IMR-90 (cell line): ENCODE measurements around the gene ENTREP3. TPM values are rescaled to one million over a fixed set of nuclear protein-coding genes. Genes with fewer than 3 reads are reported as not detected.

Experiments used
- ATAC-seq: fragments of 200-7000 bp; cut with Tn5 transposase; 2 replicates; pipeline ENCODE4 v1.9.1; 2020; ENCODE audit warnings: low read depth, mild to moderate bottlenecking, moderate library complexity
- BruUV-seq: library from RNA; stranded (reverse); fragments of 400-500 nt; replicated peaks from 2 replicates; lab custom pipeline; 2021; lab: Mats Ljungman, UMichigan
- CTCF ChIA-PET: fragments of 300-600 bp; formaldehyde crosslinking; extraction: SDS; loops from one replicate; lab custom pipeline; 2021; ENCODE audit warnings: antibody characterized with exemption; lab: Yijun Ruan, JAX
- POLR2A ChIA-PET: fragments of 300-600 bp; sonication (Branson Sonifier 250); formaldehyde crosslinking; loops from one replicate; lab custom pipeline; 2022; ENCODE audit warnings: antibody characterized with exemption; ENCODE audit not compliant: unreplicated experiment; lab: Charles Lee
- DNase-seq: peaks from one replicate; pipeline ENCODE4 v3.0.0; 2013
- H2AFZ ChIP-seq: replicated peaks from 2 replicates; pipeline ENCODE3; 2013; ENCODE audit warnings: low read length, mild to moderate bottlenecking; ENCODE audit not compliant: poor library complexity
- H2AK5ac ChIP-seq: 2 replicates; pipeline ENCODE4 v1.6.1; 2013; ENCODE audit warnings: low read depth, low read length, inconsistent platforms
- H2AK9ac ChIP-seq: replicated peaks from 2 replicates; pipeline ENCODE3; 2013; ENCODE audit warnings: mild to moderate bottlenecking, low read depth, low read length, moderate library complexity; ENCODE audit not compliant: poor library complexity
- H2BK120ac ChIP-seq: 2 replicates; pipeline ENCODE4 v1.6.1; 2013; ENCODE audit warnings: low read depth, low read length, inconsistent platforms
- H2BK15ac ChIP-seq: 3 replicates; pipeline ENCODE4 v1.6.1; 2013; ENCODE audit warnings: low read depth, low read length, inconsistent platforms
- H2BK20ac ChIP-seq: 2 replicates; pipeline ENCODE4 v1.6.1; 2013; ENCODE audit warnings: low read depth, mild to moderate bottlenecking, inconsistent platforms, low read length, moderate library complexity
- H2BK5ac ChIP-seq: 2 replicates; pipeline ENCODE4 v1.6.1; 2013; ENCODE audit warnings: mild to moderate bottlenecking, low read depth, low read length, inconsistent platforms; ENCODE audit not compliant: poor library complexity, severe bottlenecking
- H3K14ac ChIP-seq: replicated peaks from 2 replicates; pipeline ENCODE4 v1.6.1; 2013; ENCODE audit warnings: low read depth, low read length, inconsistent platforms
- H3K18ac ChIP-seq: 2 replicates; pipeline ENCODE4 v1.6.1; 2013; ENCODE audit warnings: low read depth, low read length, control low read depth
- H3K23ac ChIP-seq: 2 replicates; pipeline ENCODE4 v1.6.1; 2013; ENCODE audit warnings: low read depth, low read length, inconsistent platforms
- H3K27ac ChIP-seq: 2 replicates; pipeline ENCODE4 v1.5.1; 2013; ENCODE audit warnings: mild to moderate bottlenecking, control low read depth, low read length; ENCODE audit not compliant: insufficient read depth
- H3K27me3 ChIP-seq: 2 replicates; pipeline ENCODE4 v1.6.1; 2013; ENCODE audit warnings: low read length; ENCODE audit not compliant: control insufficient read depth, insufficient read depth
- H3K36me3 ChIP-seq: 2 replicates; pipeline ENCODE4 v1.6.1; 2013; ENCODE audit warnings: low read length, mixed read lengths; ENCODE audit not compliant: control insufficient read depth, insufficient read depth
- H3K4ac ChIP-seq: 2 replicates; pipeline ENCODE4 v1.6.1; 2013; ENCODE audit warnings: low read depth, low read length, inconsistent platforms
- H3K4me1 ChIP-seq: 2 replicates; pipeline ENCODE4 v1.6.1; 2013; ENCODE audit warnings: low read length, mixed read lengths; ENCODE audit not compliant: control insufficient read depth, insufficient read depth
- H3K4me2 ChIP-seq: 2 replicates; pipeline ENCODE4 v1.6.1; 2013; ENCODE audit warnings: low read depth, mild to moderate bottlenecking, control low read depth, low read length, moderate library complexity
- H3K4me3 ChIP-seq: 2 replicates; pipeline ENCODE4 v1.5.1; 2013; ENCODE audit warnings: low read depth, mild to moderate bottlenecking, control low read depth, low read length, moderate library complexity; ENCODE audit not compliant: insufficient read depth
- H3K56ac ChIP-seq: 2 replicates; pipeline ENCODE4 v1.6.1; 2013; ENCODE audit warnings: low read length, inconsistent platforms; ENCODE audit not compliant: insufficient read depth; ENCODE audit errors: extremely low read depth
- H3K79me1 ChIP-seq, 2 experiments: 2 replicates each; pipeline ENCODE4 v1.6.1; 2013; ENCODE audit warnings: low read length in 2 of 2, inconsistent platforms in 1 of 2, low read depth in 1 of 2
- H3K9ac ChIP-seq: 2 replicates; pipeline ENCODE4 v1.6.1; 2013; ENCODE audit warnings: low read depth, low read length, control low read depth
- H3K9me1 ChIP-seq: 2 replicates; pipeline ENCODE4 v1.6.1; 2013; ENCODE audit warnings: low read length, inconsistent platforms; ENCODE audit not compliant: insufficient read depth
- H3K9me3 ChIP-seq: 2 replicates; pipeline ENCODE4 v1.6.1; 2013; ENCODE audit warnings: low read length; ENCODE audit not compliant: control insufficient read depth, insufficient read depth
- H4K20me1 ChIP-seq: 2 replicates; pipeline ENCODE4 v1.6.1; 2013; ENCODE audit warnings: low read length, inconsistent platforms; ENCODE audit not compliant: insufficient read depth
- H4K5ac ChIP-seq: 2 replicates; pipeline ENCODE4 v1.6.1; 2013; ENCODE audit warnings: mild to moderate bottlenecking, low read depth, low read length, control low read depth
- H4K8ac ChIP-seq, 2 experiments: 2 replicates each; pipeline ENCODE4 v1.6.1; 2013; ENCODE audit warnings: low read depth in 2 of 2, low read length in 2 of 2, control low read depth in 1 of 2, inconsistent platforms in 1 of 2
- H4K91ac ChIP-seq: 2 replicates; pipeline ENCODE4 v1.6.1; 2013; ENCODE audit warnings: low read depth, low read length, inconsistent platforms; ENCODE audit not compliant: insufficient read depth
- CHD1 ChIP-seq: IDR thresholded peaks from 2 replicates; pipeline ENCODE4 v1.6.1; 2012; ENCODE audit warnings: low read depth, low read length, improper control_type of control experiment
- FOS ChIP-seq: fragments of 150-350 bp; IDR thresholded peaks from 2 replicates; pipeline ENCODE4 v1.6.1; 2016; ENCODE audit warnings: low read depth, low read length
- MAZ ChIP-seq: IDR thresholded peaks from 2 replicates; pipeline ENCODE4 v1.6.1; 2012; ENCODE audit warnings: low read depth, mild to moderate bottlenecking, low read length, improper control_type of control experiment, moderate library complexity, borderline replicate concordance
- NFE2L2 ChIP-seq: fragments of 150-350 bp; IDR thresholded peaks from 2 replicates; pipeline ENCODE4 v1.6.1; 2016; ENCODE audit warnings: low read depth, mild to moderate bottlenecking, low read length
- RAD21 ChIP-seq: IDR thresholded peaks from 2 replicates; pipeline ENCODE4 v1.6.1; 2012; ENCODE audit warnings: low read length, improper control_type of control experiment
- RFX5 ChIP-seq: IDR thresholded peaks from 2 replicates; pipeline ENCODE4 v1.8.0; 2012; ENCODE audit warnings: low read depth, mild to moderate bottlenecking, low read length, moderate library complexity
- SMC3 ChIP-seq: fragments of 150-350 bp; IDR thresholded peaks from 2 replicates; pipeline ENCODE4 v1.6.1; 2016; ENCODE audit warnings: low read depth, mild to moderate bottlenecking, antibody characterized with exemption, low read length, moderate library complexity
- WGBS, 2 experiments: methylation state at CpG; one replicate each; pipeline versions ENCODE4 v1.1.5 to v1.1.7; 2013; ENCODE audit warnings: missing lambda C conversion rate in 2 of 2; ENCODE audit not compliant: insufficient read length in 1 of 2; ENCODE audit errors: extremely low coverage in 2 of 2; 5-methylcytosine and 5-hydroxymethylcytosine counted together
- dilution Hi-C: fragments of 300-500 bp; cut with HindIII; formaldehyde crosslinking; loops from one replicate; pipeline ENCODE4 v1.14.3; 2018; ENCODE audit warnings: low sequenced_read_pairs; ENCODE audit not compliant: unreplicated experiment
- in situ Hi-C: fragments of 300-500 bp; cut with MboI; formaldehyde crosslinking; loops from 3 replicates; pipeline ENCODE4 v1.14.3; 2019; ENCODE audit warnings: low sequenced_read_pairs, inconsistent platforms, mixed read lengths
- intact Hi-C: fragments of 100-400 bp; cut with micrococcal nuclease; formaldehyde crosslinking; loops from 2 replicates; pipeline ENCODE4 v1.10.0; 2022
- polyA plus RNA-seq, 3 experiments: library from polyadenylated mRNA; depleted of rRNA; stranded (reverse); fragments of >200 nt; gene quantifications; 2 replicates each; pipeline ENCODE4 v1.2.3, GENCODE V29; 2012; ENCODE audit warnings: low replicate concordance in 1 of 3
- total RNA-seq: library from RNA; depleted of rRNA; stranded (reverse); fragments of >200 nt; gene quantifications from 2 replicates; pipeline ENCODE4 v1.2.3, GENCODE V29; 2012
- TF ChIP-seq, protein P1 (sequence below): fragments of 150-350 bp; IDR thresholded peaks from 2 replicates; pipeline ENCODE4 v1.6.1; 2017; ENCODE audit warnings: mild to moderate bottlenecking, antibody characterized with exemption, low read length, low read depth

Gene ENTREP3
- total and polyA plus RNA-seq, 2 of the 4 experiments (the other 2 are of a cell fraction), result 1.4 to 23.8 TPM

DNA sequence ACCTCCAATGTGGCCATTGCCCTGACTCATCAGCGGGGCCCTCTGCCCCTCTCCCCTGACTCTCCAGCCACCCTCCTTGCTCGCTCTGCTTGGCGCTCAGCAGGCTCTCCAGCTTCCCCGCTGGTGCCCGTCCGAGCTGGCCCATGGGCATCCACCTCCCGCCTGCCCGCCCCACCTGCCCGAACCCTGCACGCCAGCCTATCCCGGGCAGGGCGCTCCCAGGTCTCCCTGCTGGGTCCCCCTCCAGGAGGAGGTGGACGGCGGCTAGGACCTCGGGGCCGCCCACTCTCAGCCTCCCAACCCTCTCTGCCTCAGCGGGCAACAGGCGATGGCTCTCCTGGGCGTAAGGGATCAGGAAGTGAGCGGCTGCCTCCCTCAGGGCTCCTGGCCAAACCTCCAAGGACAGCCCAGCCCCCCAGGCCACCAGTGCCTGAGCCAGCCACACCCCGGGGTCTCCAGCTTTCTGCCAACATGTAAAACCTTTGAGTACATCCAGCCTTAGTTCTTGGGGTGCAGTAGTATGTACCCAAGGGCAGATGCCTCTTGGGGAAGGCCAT, 32.8 kb upstream of the ENTREP3 start:
- no peak overlapping the region for H2AK5ac ChIP-seq
- no peak overlapping the region for H3K23ac ChIP-seq
- DNase-seq, result no peak
- no peak overlapping the region for H4K8ac ChIP-seq
- no peak overlapping the region for H3K4me2 ChIP-seq
- no peak overlapping the region for H4K5ac ChIP-seq
- 0 out of 2 replicates have a peak, but pooled peaks cover 3% of the 10 kb centered on the region for H3K9me1 ChIP-seq
- H3K27ac ChIP-seq, result no peak overlapping the region
- ATAC-seq, result no peak
- no peak overlapping the region for H3K4ac ChIP-seq
- dilution Hi-C loops, result no loop called here
- no peak overlapping the region for H3K56ac ChIP-seq
- in situ Hi-C loops, result no loop called here
- no peak overlapping the region for H3K9ac ChIP-seq
- intact Hi-C loops, result no loop called here
- no peak overlapping the region for H2AK9ac ChIP-seq
- ChIA-PET POLR2A (no interaction called here), CTCF (no interaction called here)
- no peak overlapping the region for H2BK15ac ChIP-seq
- no peaks in the 10 kb centered on the region for H3K4me1 ChIP-seq
- 96% methylated on average over 7 of the region's 21 CpGs; no CpG with 5 or more reads in 1 of the 2 experiments for WGBS, 2 experiments
- no peak overlapping the region for H2BK120ac ChIP-seq
- no peak overlapping the region for H3K18ac ChIP-seq
- H3K9me3 ChIP-seq, result no peaks in the 10 kb centered on the region
- H4K20me1 ChIP-seq, result no peaks in the 10 kb centered on the region
- no peak overlapping the region for H2BK5ac ChIP-seq
- H3K27me3 ChIP-seq, result peaks cover 15% of the 10 kb centered on the region
- H2BK20ac ChIP-seq, result no peak overlapping the region
- no peak overlapping the region for H3K4me3 ChIP-seq
- no peak overlapping the region for H2AFZ ChIP-seq
- no peaks in the 10 kb centered on the region for H3K36me3 ChIP-seq
- H4K91ac ChIP-seq, result no peak overlapping the region
- no peaks in the 10 kb centered on the region for H3K79me1 ChIP-seq
- H3K14ac ChIP-seq, result no peak overlapping the region
- no TSS peak for BruUV-seq
- no peak for TF ChIP-seq FOS
- TF ChIP-seq RAD21, result no peak
- no peak for TF ChIP-seq MAZ
- TF ChIP-seq NFE2L2, result no peak
- no peak for TF ChIP-seq CHD1
- TF ChIP-seq SMC3, result no peak
- TF ChIP-seq, protein P1, sequence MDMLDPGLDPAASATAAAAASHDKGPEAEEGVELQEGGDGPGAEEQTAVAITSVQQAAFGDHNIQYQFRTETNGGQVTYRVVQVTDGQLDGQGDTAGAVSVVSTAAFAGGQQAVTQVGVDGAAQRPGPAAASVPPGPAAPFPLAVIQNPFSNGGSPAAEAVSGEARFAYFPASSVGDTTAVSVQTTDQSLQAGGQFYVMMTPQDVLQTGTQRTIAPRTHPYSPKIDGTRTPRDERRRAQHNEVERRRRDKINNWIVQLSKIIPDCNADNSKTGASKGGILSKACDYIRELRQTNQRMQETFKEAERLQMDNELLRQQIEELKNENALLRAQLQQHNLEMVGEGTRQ, result no peak
- TF ChIP-seq RFX5, result no peak
